MM.1S (cell line): ENCODE measurements around the gene PAPSS2.

Source experiments
- DNase-seq: peaks from one replicate; pipeline ENCODE4 v3.0.0-alpha.2; 2015
- H2AFZ ChIP-seq: fragments of 300-600 bp; sonication (generic); 2 replicates; pipeline ENCODE4 v1.6.0; 2016; ENCODE audit warnings: antibody characterized with exemption, low read length
- H3F3A ChIP-seq: fragments of 300-600 bp; sonication (generic); 2 replicates; pipeline ENCODE4 v1.6.1; 2016; ENCODE audit warnings: mild to moderate bottlenecking, antibody characterized with exemption, low read length, moderate library complexity, mixed read lengths; ENCODE audit not compliant: insufficient read depth
- H3K27ac ChIP-seq: fragments of 300-600 bp; sonication (generic); 2 replicates; pipeline ENCODE4 v1.5.1; 2016; ENCODE audit warnings: mild to moderate bottlenecking, low read length
- H3K27me3 ChIP-seq: fragments of 300-600 bp; sonication (generic); replicated peaks from 2 replicates; pipeline ENCODE4 v1.6.0; 2016; ENCODE audit warnings: low read length; ENCODE audit not compliant: insufficient read depth
- H3K36me3 ChIP-seq: fragments of 300-600 bp; sonication (generic); replicated peaks from 2 replicates; pipeline ENCODE4 v1.6.1; 2016; ENCODE audit warnings: mild to moderate bottlenecking, low read length, mixed read lengths; ENCODE audit not compliant: insufficient read depth
- H3K4me1 ChIP-seq: fragments of 300-600 bp; sonication (generic); 2 replicates; pipeline ENCODE4 v1.6.1; 2016; ENCODE audit warnings: low read length, mixed read lengths
- H3K4me2 ChIP-seq: fragments of 300-600 bp; sonication (generic); 2 replicates; pipeline ENCODE4 v1.6.0; 2016; ENCODE audit warnings: low read depth, low read length
- H3K4me3 ChIP-seq: fragments of 300-600 bp; sonication (generic); 2 replicates; pipeline ENCODE4 v1.5.1; 2016; ENCODE audit warnings: low read length, mixed read lengths
- H3K79me2 ChIP-seq: fragments of 300-600 bp; sonication (generic); 2 replicates; pipeline ENCODE4 v1.6.1; 2016; ENCODE audit warnings: mixed run types, low read length, mixed read lengths
- H3K9ac ChIP-seq: fragments of 300-600 bp; sonication (generic); 2 replicates; pipeline ENCODE4 v1.6.1; 2016; ENCODE audit warnings: low read length, mixed read lengths
- H3K9me2 ChIP-seq: fragments of 300-600 bp; sonication (generic); replicated peaks from 2 replicates; pipeline ENCODE4 v1.6.1; 2016; ENCODE audit warnings: mild to moderate bottlenecking, low read length, mixed read lengths; ENCODE audit not compliant: insufficient read depth
- H3K9me3 ChIP-seq: fragments of 300-600 bp; sonication (generic); replicated peaks from 2 replicates; pipeline ENCODE4 v1.6.1; 2016; ENCODE audit warnings: mild to moderate bottlenecking, low read length, mixed read lengths; ENCODE audit not compliant: insufficient read depth
- H4K20me1 ChIP-seq: fragments of 300-600 bp; sonication (generic); 2 replicates; pipeline ENCODE4 v1.6.1; 2016; ENCODE audit warnings: mild to moderate bottlenecking, low read length, moderate library complexity, mixed read lengths; ENCODE audit not compliant: insufficient read depth
- CTCF ChIP-seq: fragments of 300-600 bp; sonication (generic); IDR thresholded peaks from 2 replicates; pipeline ENCODE4 v1.5.1; 2016; ENCODE audit warnings: antibody characterized with exemption, low read length, mixed read lengths
- EZH2 ChIP-seq: fragments of 300-600 bp; sonication (generic); optimal IDR thresholded peaks from 2 replicates; pipeline ENCODE3; 2017; ENCODE audit warnings: low read depth, mild to moderate bottlenecking, antibody characterized with exemption, low read length, mixed read lengths
- EZH2phosphoT487 ChIP-seq: fragments of 300-600 bp; sonication (generic); IDR thresholded peaks from 2 replicates; pipeline ENCODE4 v1.6.1; 2018; ENCODE audit warnings: antibody characterized with exemption, low read length

PAPSS2 gene

GRCh38 chr10:87639493-87639892 lies 20.2 kb upstream of the PAPSS2 start:
- H2AFZ ChIP-seq = no peak overlapping the region
- H3K4me1 ChIP-seq = peaks cover 45% of the 10 kb centered on the region
- no peak overlapping the region for H3K4me3 ChIP-seq
- no peaks in the 10 kb centered on the region for H3K36me3 ChIP-seq
- no peak for DNase-seq
- no peak overlapping the region for H3K9ac ChIP-seq
- H3K9me2 ChIP-seq = no peaks in the 10 kb centered on the region
- H3K27me3 ChIP-seq = no peaks in the 10 kb centered on the region
- H4K20me1 ChIP-seq = no peaks in the 10 kb centered on the region
- H3K79me2 ChIP-seq = no peaks in the 10 kb centered on the region
- peak overlapping the region; percentile 11; the same call in 1 of the 2 replicates for H3K27ac ChIP-seq
- no peak overlapping the region for H3K4me2 ChIP-seq
- no peaks in the 10 kb centered on the region for H3K9me3 ChIP-seq
- no peak for TF ChIP-seq EZH2phosphoT487
- TF ChIP-seq CTCF = no peak
- TF ChIP-seq EZH2 = no peak
- H3F3A ChIP-seq = peaks cover 4% of the 10 kb centered on the region

- no peak overlapping the region; the same call in 1 of the 2 replicates for H3K4me2 ChIP-seq
- peak overlapping the region; percentile 11; the same call in 1 of the 2 replicates for H3K27ac ChIP-seq
- no peak overlapping the region for H2AFZ ChIP-seq
- no peaks in the 10 kb centered on the region for H3K9me3 ChIP-seq
- H3K9me2 ChIP-seq = no peaks in the 10 kb centered on the region
- no peaks in the 10 kb centered on the region for H4K20me1 ChIP-seq
- H3F3A ChIP-seq = peaks cover 4% of the 10 kb centered on the region
- no peaks in the 10 kb centered on the region for H3K79me2 ChIP-seq
- no peak overlapping the region for H3K4me3 ChIP-seq
- no peak overlapping the region for H3K9ac ChIP-seq
- TF ChIP-seq EZH2phosphoT487 (no peak), EZH2 (no peak), CTCF (no peak)
- H3K27me3 ChIP-seq = no peaks in the 10 kb centered on the region
- peaks cover 45% of the 10 kb centered on the region for H3K4me1 ChIP-seq
- no peaks in the 10 kb centered on the region for H3K36me3 ChIP-seq
- DNase-seq = no peak
Measured at GRCh38 chr10:87640043-87640442, 19.6 kb upstream of the PAPSS2 start.

- Histone ChIP-seq H2AFZ (no peak overlapping the region), H3K36me3 (no peaks in the 10 kb centered on the region), H3K4me3 (no peak overlapping the region), H3K27me3 (no peaks in the 10 kb centered on the region), H3K9ac (no peak overlapping the region), H3K9me3 (no peaks in the 10 kb centered on the region), H3F3A (peaks cover 4% of the 10 kb centered on the region), H3K27ac (no peak overlapping the region), H3K79me2 (no peaks in the 10 kb centered on the region), H4K20me1 (no peaks in the 10 kb centered on the region), H3K4me2 (no peak overlapping the region), H3K4me1 (peaks cover 36% of the 10 kb centered on the region), H3K9me2 (no peaks in the 10 kb centered on the region)
- TF ChIP-seq EZH2 (no peak), CTCF (no peak), EZH2phosphoT487 (no peak)
- DNase-seq = no peak
Measured at GRCh38 chr10:87642486-87642885, 17.2 kb upstream of the PAPSS2 start.
